Sigmoid colon (tissue), 7 donors: ENCODE results near the gene RIMBP2. TPM values are rescaled to one million over a fixed set of nuclear protein-coding genes. Genes with fewer than 3 reads are reported as not detected.

Experiments used
- DNase-seq: peaks from one replicate; pipeline ENCODE4 v3.0.0-alpha.2; 2019
- H3K27ac ChIP-seq, 4 donors: fragments of 200-600 bp; sonication (generic); one replicate each; pipeline ENCODE4 v1.5.1; 2016 to 2019; ENCODE audit warnings: mild to moderate bottlenecking in 1 of 4
- H3K27me3 ChIP-seq, 3 donors: fragments of 200-600 bp; sonication (generic); one replicate each; pipeline ENCODE4 v1.5.1; 2019; ENCODE audit warnings: mild to moderate bottlenecking in 1 of 3
- H3K36me3 ChIP-seq, 4 donors: fragments of 200-600 bp; sonication (generic); one replicate each; pipeline ENCODE4 v1.5.1; 2016 to 2019
- H3K4me1 ChIP-seq, 4 donors: fragments of 200-600 bp; sonication (generic); one replicate each; pipeline ENCODE4 v1.5.1; 2017 to 2019
- H3K4me3 ChIP-seq, 4 donors: fragments of 200-600 bp; sonication (generic); one replicate each; pipeline ENCODE4 v1.5.1; 2017 to 2019; ENCODE audit warnings: mild to moderate bottlenecking in 2 of 4, moderate library complexity in 1 of 4
- H3K9me3 ChIP-seq, 4 donors: fragments of 200-600 bp in 3 of 4; sonication (generic) in 3 of 4; one replicate each; pipeline versions ENCODE4 v1.5.1 to v1.6.1; 2013 to 2019
- CTCF ChIP-seq, 4 experiments: fragments of 450-650 bp in 3 of 4; fragments of 200-600 bp in 1 of 4; IDR thresholded peaks; one replicate each; pipeline ENCODE4 v1.5.1; 2016 to 2019; ENCODE audit warnings: antibody characterized with exemption in 4 of 4, mild to moderate bottlenecking in 3 of 4, moderate library complexity in 2 of 4
- EP300 ChIP-seq, 4 donors: sonication (generic); formaldehyde crosslinking; IDR thresholded peaks; one replicate each; pipeline ENCODE4 v1.6.1; 2017; ENCODE audit warnings: antibody characterized with exemption in 4 of 4
- POLR2A ChIP-seq, 2 donors: fragments of 450-650 bp; IDR thresholded peaks; one replicate each; pipeline ENCODE4 v1.6.1; 2016; ENCODE audit warnings: antibody characterized with exemption in 2 of 2, mild to moderate bottlenecking in 2 of 2, moderate library complexity in 2 of 2
- POLR2AphosphoS5 ChIP-seq, 4 donors: sonication (generic); formaldehyde crosslinking; IDR thresholded peaks; one replicate each; pipeline ENCODE4 v1.6.1; 2017; ENCODE audit warnings: antibody characterized with exemption in 4 of 4
- WGBS, 2 donors: extraction: QIAGEN DNeasy Blood & Tissue Kit; methylation state at CpG; one replicate each; pipeline ENCODE4 v1.1.7; 2013; 5-methylcytosine and 5-hydroxymethylcytosine counted together
- intact Hi-C: fragments of 100-400 bp; cut with DNase I; formaldehyde crosslinking; loops from one replicate; pipeline ENCODE4 v1.15.1; 2023
- polyA plus RNA-seq, 3 donors: library from polyadenylated mRNA; stranded (reverse); fragments of 200-250 nt; gene quantifications; one replicate each; pipeline ENCODE4 v1.2.3, GENCODE V29; 2013
- total RNA-seq, 4 donors: library from RNA; depleted of rRNA; stranded (reverse); fragments of >200 nt; gene quantifications; one replicate each; pipeline ENCODE4 v1.1.0, GENCODE V29; 2016
- donor health status: healthy with polysubstance abuse.
- donor health status: Bipolar disorder and iron deficiency.
- donor health status: healthy.

RIMBP2 gene
- total and polyA plus RNA-seq, 7 donors = under 0.01 to 5.5 (median 1.4) TPM

GRCh38 chr12:130602251-130602650 lies 113.8 kb downstream of the RIMBP2 start:
- DNase-seq = no peak
- Histone ChIP-seq H3K4me1 (no peaks in the 10 kb centered on the region), H3K27me3 (no peaks in the 10 kb centered on the region), H3K36me3 (no peaks in the 10 kb centered on the region), H3K27ac (no peak overlapping the region), H3K9me3 (peaks cover 0 to 2% (median 0%) of the 10 kb centered on the region in 4 donors), H3K4me3 (no peak overlapping the region)
- no peak for TF ChIP-seq EP300 (IDR thresholded peaks at IDR 0.05)
- no peak for TF ChIP-seq CTCF (IDR thresholded peaks at IDR 0.05)
- no peak for TF ChIP-seq POLR2A (IDR thresholded peaks at IDR 0.05)
- no peak for TF ChIP-seq POLR2AphosphoS5 (IDR thresholded peaks at IDR 0.05)
- 89% methylated on average over 8 of the region's 8 CpGs for WGBS, 2 donors
- intact Hi-C loops = no loop called here

DNA sequence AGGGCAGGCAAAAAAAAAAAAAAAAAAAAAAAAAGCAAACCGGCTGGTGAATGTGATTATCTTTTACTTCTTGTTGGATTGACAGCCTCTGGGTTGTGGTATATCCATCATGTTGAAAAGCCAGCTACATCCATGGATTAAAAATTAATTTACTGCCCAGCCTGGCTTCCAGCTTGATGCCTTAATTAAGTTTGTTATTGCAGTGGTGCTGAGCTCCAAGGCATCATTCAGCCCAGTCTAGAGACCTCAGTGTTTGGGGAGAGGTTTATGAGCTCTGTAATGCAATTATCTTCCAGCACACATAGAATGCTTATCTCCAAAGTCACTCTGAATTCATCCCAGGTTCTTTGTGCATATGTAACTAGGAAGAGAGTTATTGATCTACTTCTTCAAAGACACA lies 114.8 kb downstream of the RIMBP2 start:
- WGBS, 2 donors = 57 to 95% methylated on average over 1 of the region's 1 CpG

DNA sequence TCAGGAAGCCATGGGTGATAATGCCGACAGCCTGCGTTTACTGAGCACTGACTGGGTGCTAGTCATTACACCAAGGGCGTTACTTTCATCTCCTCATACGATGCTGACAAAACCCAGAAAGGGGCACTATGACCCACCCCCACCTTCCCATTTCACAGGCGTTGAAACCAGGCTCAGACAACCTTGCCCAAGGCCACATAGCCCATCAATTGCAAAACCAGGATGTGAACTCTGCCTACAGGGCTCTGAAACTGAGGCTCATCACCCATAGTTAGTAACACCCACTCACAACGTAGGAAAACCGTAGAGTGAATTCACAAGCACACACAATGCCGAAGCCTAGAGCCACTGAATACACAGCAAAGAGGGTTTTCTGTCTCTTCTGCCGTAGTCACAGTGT lies 119.9 kb downstream of the RIMBP2 start:
- no peak for DNase-seq
- Histone ChIP-seq H3K27ac (no peak overlapping the region), H3K4me1 (no peaks in the 10 kb centered on the region), H3K36me3 (no peaks in the 10 kb centered on the region), H3K9me3 (peaks cover 0 to 2% (median 0%) of the 10 kb centered on the region in 4 donors), H3K4me3 (no peak overlapping the region), H3K27me3 (peaks cover 0 to 5% (median 0%) of the 10 kb centered on the region in 3 donors)
- 80 to 85% methylated on average over 9 of the region's 9 CpGs for WGBS, 2 donors
- intact Hi-C loops = no loop called here
- TF ChIP-seq POLR2AphosphoS5 (IDR thresholded peaks at IDR 0.05) (no peak), CTCF (IDR thresholded peaks at IDR 0.05) (no peak), EP300 (IDR thresholded peaks at IDR 0.05) (no peak), POLR2A (IDR thresholded peaks at IDR 0.05) (no peak)

More for the DNA sequence above, 114.8 kb downstream of the RIMBP2 start:
- no peaks in the 10 kb centered on the region for H3K4me1 ChIP-seq
- TF ChIP-seq POLR2A (IDR thresholded peaks at IDR 0.05) (no peak), CTCF (IDR thresholded peaks at IDR 0.05) (no peak), POLR2AphosphoS5 (IDR thresholded peaks at IDR 0.05) (no peak), EP300 (IDR thresholded peaks at IDR 0.05) (no peak)
- no peaks in the 10 kb centered on the region for H3K27me3 ChIP-seq
- intact Hi-C loops = no loop called here
- H3K27ac ChIP-seq = no peak overlapping the region
- no peaks in the 10 kb centered on the region for H3K36me3 ChIP-seq
- H3K4me3 ChIP-seq = no peak overlapping the region
- H3K9me3 ChIP-seq = peaks cover 0 to 2% (median 0%) of the 10 kb centered on the region in 4 donors
- no peak for DNase-seq

DNA sequence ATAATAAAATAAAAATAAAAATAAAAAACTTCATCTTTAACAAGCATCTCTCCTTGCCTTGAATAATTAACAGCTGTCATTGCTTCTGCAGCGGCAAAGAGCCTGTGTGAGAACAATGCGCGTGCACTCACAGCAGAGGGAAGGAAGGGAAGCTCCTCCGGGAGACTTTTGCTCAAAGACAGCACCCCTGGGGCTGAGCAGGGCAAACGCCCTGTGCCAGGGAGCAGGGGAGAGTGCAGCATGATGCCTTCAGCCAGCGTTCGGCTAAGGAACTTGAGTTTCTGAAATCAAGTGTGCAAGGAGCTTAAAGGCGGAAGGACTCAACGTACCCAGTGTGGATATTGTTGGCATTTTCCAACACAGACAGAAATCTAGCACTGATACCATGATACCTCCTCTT lies 120.5 kb downstream of the RIMBP2 start:
- intact Hi-C loops = no loop called here
- no peak for TF ChIP-seq EP300 (IDR thresholded peaks at IDR 0.05)
- Histone ChIP-seq H3K9me3 (peaks cover 0 to 2% (median 0%) of the 10 kb centered on the region in 4 donors), H3K27ac (no peak overlapping the region), H3K36me3 (no peaks in the 10 kb centered on the region), H3K4me1 (no peaks in the 10 kb centered on the region), H3K4me3 (no peak overlapping the region), H3K27me3 (peaks cover 0 to 5% (median 0%) of the 10 kb centered on the region in 3 donors)
- DNase-seq = no peak
- WGBS, 2 donors = 87 to 89% methylated on average over 9 of the region's 9 CpGs

- 77 to 91% methylated on average over 11 of the region's 11 CpGs for WGBS, 2 donors
- Histone ChIP-seq H3K27ac (no peak overlapping the region), H3K36me3 (no peaks in the 10 kb centered on the region), H3K4me3 (no peak overlapping the region), H3K27me3 (peaks cover 0 to 5% (median 0%) of the 10 kb centered on the region in 3 donors), H3K4me1 (no peaks in the 10 kb centered on the region), H3K9me3 (no peaks in the 10 kb centered on the region)
- TF ChIP-seq CTCF (IDR thresholded peaks at IDR 0.05) (no peak), POLR2AphosphoS5 (IDR thresholded peaks at IDR 0.05) (no peak), POLR2A (IDR thresholded peaks at IDR 0.05) (no peak), EP300 (IDR thresholded peaks at IDR 0.05) (no peak)
- no peak for DNase-seq
- intact Hi-C loops = no loop called here
These were observed 123.0 kb downstream of the RIMBP2 start for GRCh38 chr12:130593056-130593455.
